GM12875 (cell line): ENCODE results near the gene SOCS3.
"Not testable (repeated sequence)": the region's sequence is repeated elsewhere in the genome, so short reads cannot be mapped to it uniquely, and the experiment has no call there.

ENCODE experiments used
- H3K4me3 ChIP-seq: one replicate; pipeline ENCODE4 v1.5.1; 2011; ENCODE audit warnings: low read depth, low read length, control low read depth
- TF ChIP-seq, protein P1 (sequence below): IDR thresholded peaks from 2 replicates; pipeline ENCODE4 v1.5.1; 2011; ENCODE audit warnings: low read depth, mild to moderate bottlenecking, control low read depth, inconsistent platforms, low read length, moderate library complexity, borderline replicate concordance; ENCODE audit not compliant: insufficient read depth

Gene SOCS3

DNA sequence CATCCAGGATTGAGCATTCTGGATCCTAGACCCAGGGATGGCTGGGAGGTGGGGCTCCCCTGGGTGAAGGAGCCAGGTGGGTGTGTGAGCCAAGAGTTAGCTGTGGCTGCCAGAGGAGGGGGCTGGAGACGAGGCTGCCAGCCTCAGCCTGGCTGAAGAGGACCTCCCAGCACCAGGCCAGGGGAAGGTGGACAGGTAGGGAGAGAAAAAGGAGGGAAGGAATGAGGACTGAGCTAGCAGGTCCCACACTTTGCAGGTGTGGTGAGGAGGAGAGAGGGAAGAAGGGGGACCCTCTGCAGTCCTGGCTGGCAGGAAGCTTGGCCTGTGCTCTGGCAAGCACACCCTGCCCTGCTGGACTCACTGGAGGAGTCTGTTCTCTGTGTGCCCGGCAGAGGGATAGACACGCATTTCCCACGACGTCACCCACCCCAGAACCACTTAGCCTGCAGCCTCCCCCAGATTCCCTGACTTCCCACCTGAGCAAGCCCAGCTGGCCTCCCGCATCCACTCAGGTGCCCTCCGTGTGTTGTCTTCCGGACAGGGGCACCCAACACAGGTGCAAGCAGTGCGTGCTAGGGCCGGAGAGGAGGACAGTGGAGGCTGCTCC lies 42.0 kb downstream of the SOCS3 start:
- TF ChIP-seq, protein P1, sequence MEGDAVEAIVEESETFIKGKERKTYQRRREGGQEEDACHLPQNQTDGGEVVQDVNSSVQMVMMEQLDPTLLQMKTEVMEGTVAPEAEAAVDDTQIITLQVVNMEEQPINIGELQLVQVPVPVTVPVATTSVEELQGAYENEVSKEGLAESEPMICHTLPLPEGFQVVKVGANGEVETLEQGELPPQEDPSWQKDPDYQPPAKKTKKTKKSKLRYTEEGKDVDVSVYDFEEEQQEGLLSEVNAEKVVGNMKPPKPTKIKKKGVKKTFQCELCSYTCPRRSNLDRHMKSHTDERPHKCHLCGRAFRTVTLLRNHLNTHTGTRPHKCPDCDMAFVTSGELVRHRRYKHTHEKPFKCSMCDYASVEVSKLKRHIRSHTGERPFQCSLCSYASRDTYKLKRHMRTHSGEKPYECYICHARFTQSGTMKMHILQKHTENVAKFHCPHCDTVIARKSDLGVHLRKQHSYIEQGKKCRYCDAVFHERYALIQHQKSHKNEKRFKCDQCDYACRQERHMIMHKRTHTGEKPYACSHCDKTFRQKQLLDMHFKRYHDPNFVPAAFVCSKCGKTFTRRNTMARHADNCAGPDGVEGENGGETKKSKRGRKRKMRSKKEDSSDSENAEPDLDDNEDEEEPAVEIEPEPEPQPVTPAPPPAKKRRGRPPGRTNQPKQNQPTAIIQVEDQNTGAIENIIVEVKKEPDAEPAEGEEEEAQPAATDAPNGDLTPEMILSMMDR = no peak

DNA sequence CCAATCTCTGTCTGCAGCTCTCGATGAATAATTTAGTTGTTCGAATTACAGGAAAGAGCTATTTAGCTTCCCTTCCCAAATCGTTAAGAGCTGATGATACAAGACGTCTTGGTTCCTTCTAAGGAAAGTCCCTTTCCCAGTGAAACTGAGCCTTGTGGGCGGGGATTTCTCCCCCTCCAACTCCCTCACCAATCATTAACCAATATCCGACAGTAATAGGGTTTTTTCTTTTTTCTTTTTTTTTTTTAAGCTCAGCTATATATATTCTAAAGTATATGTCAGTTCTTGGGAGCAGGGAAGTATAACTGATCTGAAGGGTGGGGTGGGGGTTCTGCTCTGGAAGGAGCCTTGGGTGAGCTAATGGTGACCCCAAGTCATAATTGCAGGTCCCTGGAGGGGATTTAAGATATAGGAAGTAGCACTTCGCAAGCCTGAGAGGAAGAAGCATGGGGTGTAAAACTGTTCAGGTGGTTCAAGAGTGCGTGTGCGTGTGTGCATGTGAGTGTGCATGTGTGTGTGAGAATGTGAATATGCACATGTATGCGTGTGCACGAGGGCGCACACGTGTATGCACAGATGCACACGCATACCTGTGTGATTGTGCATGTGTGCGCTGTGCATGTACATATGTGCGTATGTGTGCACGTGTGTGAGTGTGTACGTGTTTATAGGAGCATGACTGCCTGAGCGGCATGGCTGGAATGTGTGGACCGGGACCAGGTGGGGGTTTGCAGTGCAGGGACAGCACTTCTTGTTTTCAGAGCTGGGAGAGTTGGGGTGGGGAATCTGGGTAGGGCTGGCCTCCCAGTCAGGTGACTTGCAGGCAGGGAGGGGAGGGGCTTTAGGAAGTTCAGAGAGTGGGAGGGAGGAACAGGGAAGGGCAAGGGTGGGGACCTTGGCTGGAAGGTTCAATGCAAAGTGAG lies 42.7 kb downstream of the SOCS3 start:
- TF ChIP-seq, protein P1 = no peak
- no peak overlapping the region for H3K4me3 ChIP-seq

More for the DNA sequence above, 42.0 kb downstream of the SOCS3 start:
- H3K4me3 ChIP-seq = no peak overlapping the region

DNA sequence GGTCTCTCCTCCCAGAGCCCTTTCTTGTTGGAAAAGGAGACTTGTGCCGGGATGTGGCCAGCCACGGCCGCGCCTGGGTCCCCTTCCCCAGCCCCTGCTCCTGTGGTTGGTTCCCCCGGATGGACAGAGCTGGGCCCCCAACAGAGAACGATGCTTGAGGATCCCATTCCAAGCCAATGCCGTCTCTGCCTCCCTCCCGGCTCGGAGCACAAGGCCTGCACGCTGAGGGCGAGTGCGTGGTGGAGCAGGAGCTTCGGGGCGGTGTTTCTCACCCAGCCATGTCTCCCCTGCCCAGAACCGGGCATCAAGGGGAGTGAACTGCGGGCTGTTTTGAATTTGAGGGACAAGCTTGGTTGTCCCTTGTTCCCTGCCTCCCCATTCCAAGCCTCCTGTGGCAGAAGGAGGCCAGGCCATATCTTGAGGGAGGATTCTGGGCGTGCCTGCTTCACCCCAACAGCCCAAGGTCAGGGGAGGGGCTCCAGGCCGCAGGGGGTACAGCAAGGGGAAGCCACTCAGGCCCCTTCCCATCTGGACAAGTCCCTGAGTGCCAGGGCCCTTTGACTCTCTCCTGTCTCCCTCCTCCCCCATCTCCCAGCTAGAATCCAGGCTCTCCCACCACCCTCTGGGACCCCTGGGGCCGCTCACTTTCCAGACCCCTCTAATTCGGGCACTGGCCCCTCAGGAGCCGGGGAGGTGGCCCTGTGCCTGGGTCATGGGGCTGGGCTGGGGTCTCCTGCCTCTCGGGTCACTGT lies 43.6 kb downstream of the SOCS3 start:
- H3K4me3 ChIP-seq = no peak overlapping the region
- TF ChIP-seq, protein P1 = no peak

DNA sequence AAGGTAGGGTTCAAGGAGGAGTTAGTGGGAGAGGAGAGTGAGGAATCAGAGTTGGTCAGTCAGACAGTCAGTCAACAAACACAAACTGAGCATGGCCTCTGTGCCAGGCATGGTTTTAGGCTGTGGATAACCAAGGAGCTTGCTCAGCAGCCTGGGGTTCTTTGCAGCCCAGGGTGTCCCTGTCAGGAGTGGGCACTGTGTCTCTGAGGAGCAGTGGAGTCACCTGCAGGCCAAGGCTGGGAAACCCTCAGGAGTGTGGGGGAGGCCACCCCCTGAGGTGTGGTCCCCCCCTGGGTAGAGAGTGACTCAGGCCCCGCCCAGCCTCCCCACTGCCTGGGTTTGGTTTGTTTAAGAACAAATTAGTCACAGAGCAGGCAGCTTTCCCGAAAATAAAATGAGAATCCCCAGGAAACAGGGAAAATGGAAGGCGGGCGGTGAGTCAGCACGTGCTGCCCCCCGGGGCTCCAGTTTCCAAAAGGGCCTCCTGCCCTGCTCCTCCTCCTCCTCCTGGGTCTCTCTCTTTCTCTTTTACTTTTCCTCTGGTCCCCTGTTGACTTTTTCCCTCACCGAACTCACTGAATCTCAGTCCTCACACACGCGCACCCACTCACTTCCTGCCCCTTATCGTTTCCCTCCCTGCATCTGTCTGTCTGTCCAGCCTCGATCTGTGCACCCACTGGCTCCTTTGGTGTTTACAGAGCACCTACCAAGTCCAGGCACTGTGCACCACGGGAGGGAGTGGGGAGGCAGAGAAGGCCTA lies 44.3 kb downstream of the SOCS3 start:
- H3K4me3 ChIP-seq = no peak overlapping the region
- TF ChIP-seq, protein P1 = no peak

DNA sequence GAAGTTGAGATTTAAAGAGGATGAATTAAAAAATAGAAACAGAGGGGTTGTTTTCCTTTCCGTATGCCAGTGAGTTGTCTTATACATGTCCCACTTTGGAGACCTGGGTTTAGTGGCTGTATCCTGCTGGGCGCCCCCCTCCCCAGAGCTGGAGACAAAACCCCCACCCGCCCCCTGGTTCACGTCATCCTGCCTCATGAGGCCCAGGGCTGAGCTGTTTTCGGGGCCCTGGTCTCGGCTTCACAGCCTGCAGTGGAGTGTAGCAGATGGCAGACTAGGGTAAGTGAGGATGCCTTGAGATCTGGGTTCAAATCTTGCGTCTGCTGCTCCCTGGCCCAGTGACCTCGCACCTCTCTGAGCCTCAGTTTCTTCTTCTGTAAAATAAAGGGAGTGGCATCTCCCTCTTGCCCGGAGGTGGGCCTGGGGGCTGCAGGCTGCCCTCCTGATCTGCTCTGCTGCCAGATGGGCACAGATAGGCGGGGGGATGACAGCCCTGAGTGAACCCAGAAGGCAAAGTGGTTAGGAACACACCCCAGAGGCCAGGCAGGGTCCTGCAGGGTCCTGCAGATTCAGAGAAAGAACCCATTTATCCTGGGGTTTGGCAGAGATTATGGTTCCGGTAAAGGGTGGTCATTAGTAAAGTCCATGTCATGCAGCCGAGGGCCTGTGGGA lies 45.1 kb downstream of the SOCS3 start:
- no peak overlapping the region for H3K4me3 ChIP-seq
- TF ChIP-seq, protein P1 = peak; percentile 23; the same call in 1 of the 2 replicates

DNA sequence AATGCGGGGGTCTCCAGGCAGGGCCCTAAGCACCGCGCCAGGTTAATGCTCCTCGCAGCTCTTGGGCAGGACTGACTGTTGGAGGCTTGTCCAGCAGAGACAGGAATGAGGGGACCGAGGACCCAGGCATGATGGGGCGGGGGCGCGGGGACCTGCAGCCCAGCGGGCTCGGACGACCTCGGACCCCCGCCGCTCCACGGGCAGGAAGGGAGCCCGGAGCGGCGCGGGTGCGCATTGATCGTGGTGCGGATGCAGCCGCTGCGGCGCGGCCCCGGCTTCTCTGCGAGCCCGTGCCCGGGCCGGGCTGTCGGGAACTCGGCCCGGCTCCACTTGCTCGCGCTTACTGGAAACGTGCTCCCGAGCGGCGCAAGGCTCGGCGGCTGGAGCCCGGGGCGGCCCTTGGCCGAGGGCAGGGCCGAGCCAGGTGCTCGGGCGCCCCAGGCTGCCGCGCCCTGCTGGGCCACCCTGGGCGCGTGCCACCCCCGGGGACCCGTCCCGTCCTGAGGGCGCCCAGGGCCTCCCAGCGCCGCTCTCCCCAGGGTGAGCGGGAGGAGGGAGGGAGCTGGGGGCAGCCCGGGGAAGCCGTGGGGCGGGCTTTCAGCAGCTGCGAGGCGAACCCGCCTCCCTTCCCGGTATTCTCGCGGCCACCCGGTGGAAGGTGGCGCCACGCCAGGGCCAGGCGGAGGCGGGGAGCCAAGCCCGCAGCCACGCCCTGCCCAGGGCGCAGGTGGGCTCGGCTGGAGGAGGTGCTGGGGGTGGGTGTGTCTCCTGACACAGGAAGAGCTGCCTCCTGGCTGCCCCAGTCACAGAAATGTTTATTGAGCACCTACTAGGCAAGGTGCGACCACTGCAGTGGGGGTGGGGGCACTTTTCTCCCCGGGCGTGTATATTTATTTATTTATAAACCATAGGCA lies 45.9 kb downstream of the SOCS3 start:
- TF ChIP-seq, protein P1 = no peak
- H3K4me3 ChIP-seq = peak overlapping the region; percentile 11

DNA sequence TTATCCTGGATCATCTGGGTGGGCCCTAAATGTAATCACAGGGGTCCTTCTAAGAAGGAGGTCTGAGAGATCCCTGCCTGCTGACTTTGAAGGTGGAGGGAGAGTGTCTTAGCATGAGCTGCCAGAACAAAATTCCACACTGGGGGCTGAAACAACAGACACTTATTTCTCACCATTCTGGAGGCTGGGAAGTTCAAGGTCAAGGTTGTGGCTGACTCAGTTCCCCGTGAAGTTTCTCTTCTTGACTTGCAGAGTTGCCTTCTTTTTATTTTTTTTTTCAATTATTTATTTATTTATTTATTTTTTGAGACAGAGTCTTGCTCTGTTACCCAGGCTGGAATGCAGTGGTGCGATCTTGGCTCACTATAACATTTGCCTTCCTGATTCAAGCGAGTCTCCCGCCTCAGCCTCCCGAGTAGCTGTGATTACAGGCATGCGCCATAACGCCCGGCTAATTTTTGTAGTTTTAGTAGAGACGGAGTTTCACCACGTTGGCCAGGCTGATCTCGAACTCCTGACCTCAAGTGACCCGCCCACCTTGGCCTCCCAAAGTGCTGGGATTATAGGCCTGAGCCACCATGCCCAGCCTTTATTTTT lies 50.1 kb downstream of the SOCS3 start:
- not testable (repeated sequence) for H3K4me3 ChIP-seq
